Epidermal melanocyte (primary cell): ENCODE data around the gene MMRN2.
"Not testable (repeated sequence)": the region's sequence is repeated elsewhere in the genome, so short reads cannot be mapped to it uniquely, and the experiment has no call there.

Experiments used
- DNase-seq: peaks from one replicate; pipeline ENCODE4 v3.0.0; 2011; ENCODE audit warnings: low spot score; ENCODE audit not compliant: insufficient read length

MMRN2 gene

GRCh38 chr10:86957471-86958115, at the start of gene MMRN2:
Gene MMRN2, minus strand, starts transcription at chr10:86957615. Its CDS starts 74 bp downstream, at chr10:86957541.
- no peak for DNase-seq

GRCh38 chr10:87007124-87007523, 49.7 kb upstream of the MMRN2 start:
- DNase-seq: not testable (repeated sequence)

DNA sequence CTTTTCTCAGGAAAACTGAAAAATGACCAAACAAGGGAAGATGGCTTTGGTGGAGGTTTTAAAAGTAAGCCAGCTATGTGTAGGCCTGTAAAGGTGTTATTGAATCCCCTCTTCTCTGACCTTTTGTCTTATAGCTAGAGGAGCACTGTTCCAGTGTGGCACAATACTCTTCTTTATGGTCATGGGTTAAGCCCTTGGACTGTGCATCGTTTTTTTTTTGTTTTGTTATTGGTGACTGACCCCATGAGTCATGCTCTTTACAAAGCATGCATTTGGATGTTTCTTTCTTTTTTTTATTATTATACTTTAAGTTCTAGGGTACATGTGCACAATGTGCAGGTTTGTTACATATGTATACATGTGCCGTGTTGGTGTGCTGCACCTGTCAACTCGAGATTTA, 43.1 kb upstream of the MMRN2 start:
- no peak for DNase-seq

GRCh38 chr10:86999802-87000403, 42.5 kb upstream of the MMRN2 start:
- not testable (repeated sequence) for DNase-seq

- DNase-seq: no peak
These were observed 35.5 kb upstream of the MMRN2 start for GRCh38 chr10:86992929-86993328.

DNA sequence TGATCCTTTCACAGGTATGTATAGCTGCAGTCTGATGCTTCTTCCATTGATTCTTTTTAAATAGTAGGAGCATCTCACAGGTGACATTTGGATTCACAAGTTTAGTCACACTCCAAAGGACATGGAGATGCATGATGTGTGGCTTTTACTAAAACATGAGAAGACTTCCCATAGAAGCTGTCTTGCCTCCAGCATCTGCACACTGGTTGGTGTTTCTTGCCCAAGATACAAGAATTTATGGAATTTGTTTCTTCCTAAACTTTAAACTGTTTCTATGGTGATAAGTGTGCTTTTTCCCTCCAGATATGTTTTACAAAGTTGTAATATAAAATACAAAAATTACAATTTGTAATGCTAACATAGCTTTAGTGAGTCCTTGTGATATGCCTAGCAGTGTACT, 35.0 kb upstream of the MMRN2 start:
- no peak for DNase-seq

GRCh38 chr10:86991362-86991761, 33.9 kb upstream of the MMRN2 start:
- not testable (repeated sequence) for DNase-seq

DNA sequence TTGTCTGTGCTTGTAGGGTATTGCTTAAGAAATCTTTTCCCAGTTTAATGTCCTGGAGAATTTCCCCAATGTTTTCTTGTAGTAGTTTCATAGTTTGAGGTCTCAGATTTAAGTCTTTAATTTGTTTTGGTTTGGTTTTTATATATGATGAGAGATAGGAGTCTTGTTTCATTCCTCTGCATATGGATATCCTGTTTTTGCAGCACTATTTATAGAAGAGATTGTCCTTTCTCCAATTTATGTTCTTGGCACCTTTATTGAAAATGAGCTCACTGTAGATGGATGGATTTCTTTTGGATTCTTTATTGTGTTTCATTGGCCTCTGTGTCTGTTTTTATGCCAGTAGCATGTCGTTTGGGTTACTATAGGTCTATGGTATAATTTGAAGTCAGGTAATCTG, 31.1 kb upstream of the MMRN2 start:
- DNase-seq: no peak

- not testable (repeated sequence) for DNase-seq
These were observed 27.1 kb upstream of the MMRN2 start for GRCh38 chr10:86984498-86984897.

DNA sequence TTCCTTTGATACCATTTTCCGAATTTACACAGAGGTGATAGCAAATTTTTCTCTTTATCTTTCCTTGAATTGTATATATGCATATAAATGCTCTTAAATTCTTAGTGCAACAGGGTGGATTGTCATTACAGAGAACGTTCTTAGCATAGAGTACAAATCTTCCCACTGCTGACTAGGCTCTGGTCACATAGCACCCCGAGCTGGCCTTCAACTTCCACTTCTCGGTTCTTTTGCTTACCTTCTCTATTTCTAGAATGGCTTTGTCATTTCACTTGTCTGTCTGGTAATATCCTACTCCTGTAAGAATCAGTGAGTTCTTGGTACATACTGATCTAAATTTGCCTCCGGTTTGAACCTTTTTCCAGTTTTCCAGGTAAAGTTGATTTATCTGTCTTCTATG, 24.3 kb upstream of the MMRN2 start:
- DNase-seq: no peak

DNA sequence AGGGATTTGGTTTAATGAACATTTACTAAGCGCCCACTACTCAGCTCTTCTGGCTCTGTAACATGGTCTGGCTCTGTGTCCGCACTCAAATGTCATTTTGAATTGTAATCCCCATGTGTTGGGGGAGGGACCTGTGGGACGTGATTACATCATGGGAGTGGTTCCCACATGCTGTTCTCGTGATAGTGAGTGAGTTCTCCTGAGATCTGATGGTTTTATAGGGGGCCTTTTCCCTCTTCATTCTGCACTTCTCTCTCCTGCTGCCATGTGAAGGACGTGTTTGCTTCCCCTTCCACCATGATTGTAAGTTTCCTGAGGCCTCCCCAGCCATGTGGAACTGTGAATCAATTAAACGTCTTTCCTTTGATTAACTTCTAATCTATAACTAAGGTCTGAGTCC, 23.6 kb upstream of the MMRN2 start:
- DNase-seq: not testable (repeated sequence)

- DNase-seq: no peak
These were observed 22.6 kb upstream of the MMRN2 start for GRCh38 chr10:86979977-86980448.

DNA sequence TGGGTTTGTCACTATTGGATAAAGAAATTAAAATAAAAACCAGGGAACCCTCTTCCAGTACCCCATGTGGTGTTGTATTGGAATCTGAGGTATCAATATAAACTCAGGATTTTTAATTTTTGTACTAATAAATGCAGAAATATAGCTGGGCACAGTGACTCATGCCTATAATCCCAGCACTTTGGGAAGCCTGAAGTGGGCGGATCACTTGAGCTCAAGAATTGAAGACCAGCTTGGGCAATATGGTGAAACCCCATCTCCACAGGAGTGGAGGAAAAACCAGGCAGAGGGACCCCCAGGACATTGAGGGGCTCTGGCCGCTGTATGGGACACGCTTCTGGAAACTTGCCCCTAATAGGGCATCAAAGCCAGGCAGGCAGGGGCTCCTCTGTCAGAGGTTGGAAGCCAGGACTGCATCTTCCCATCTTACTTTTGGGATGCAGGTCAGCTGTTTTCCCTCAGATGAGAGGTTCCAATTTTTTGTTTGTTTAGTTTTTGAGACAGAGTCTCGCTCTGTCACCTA, 21.9 kb upstream of the MMRN2 start:
- DNase-seq: no peak

DNA sequence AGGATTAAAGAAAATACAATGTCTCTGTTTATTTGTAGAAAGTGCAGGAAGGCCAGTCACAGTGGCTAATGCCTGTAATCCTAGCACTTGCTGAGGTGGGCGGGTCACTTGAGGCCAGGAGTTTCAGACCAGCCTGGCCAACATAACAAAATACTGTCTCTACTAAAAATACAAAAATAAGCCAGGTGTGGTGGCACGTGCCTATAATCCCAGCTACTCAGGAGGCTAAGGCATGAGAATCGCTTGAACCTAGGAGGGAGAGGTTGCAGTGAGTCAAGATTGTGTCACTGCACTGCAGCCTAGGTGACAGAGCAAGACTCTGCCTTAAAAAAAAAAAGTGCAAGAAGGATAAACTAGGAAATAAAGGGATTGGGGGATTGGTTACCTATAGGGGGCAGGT, 21.0 kb upstream of the MMRN2 start:
- DNase-seq: not testable (repeated sequence)

GRCh38 chr10:86976362-86977056, 19.1 kb upstream of the MMRN2 start:
- DNase-seq: no peak

- no peak for DNase-seq
These were observed 17.1 kb upstream of the MMRN2 start for GRCh38 chr10:86974484-86974883.

DNA sequence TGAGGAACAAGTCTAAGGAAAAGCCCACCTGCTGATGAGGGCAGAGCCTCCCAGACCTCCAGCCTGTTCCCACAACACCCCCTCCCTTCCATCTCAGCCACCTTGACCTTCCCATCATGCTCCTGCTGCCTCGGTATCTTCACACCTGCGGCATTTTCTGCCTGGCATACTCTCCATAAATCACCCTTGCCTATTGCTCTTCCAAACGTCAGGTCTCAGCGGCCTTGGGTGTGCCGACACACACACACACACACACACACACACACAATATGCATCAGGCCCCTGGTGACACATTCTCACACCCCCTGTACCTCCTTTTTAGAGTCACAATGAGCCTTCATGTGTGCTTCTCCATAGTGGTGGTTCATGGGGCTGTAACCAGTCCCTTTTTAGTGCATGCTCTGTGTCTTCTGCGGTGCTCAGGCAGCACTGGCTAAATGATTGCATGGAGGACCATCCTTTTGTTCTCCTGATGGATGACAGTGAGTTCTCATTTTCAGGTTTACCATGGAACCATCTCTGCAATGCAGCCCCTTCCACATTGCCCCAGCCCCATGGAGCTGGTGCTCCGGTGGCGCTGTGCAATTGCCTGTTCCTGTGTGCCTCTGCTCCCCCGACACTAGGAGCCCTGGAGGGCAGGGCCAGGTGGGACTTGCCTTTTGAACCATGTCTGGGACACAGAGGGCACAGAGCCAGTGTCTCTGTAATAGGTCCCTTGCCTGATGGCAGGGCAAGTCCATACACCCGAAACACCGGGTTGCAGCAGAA, 15.4 kb upstream of the MMRN2 start:
- no peak for DNase-seq

- peak; percentile 79 for DNase-seq
These were observed 14.0 kb upstream of the MMRN2 start for GRCh38 chr10:86971232-86971991.

DNA sequence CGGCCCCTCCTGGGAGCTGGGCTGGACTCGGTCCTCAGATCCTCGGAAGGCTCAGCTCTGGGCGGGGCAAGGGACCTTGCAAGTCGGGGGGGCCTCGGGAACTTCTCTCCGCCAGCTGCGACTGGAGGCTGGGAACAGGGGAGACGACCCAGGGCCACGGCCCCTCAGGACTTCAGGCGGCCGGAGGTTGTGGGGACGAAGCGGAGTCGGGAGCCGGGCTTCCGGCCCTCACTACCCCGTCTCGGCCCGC, 13.5 kb upstream of the MMRN2 start:
- no peak for DNase-seq

- DNase-seq: no peak
These were observed 13.0 kb upstream of the MMRN2 start for GRCh38 chr10:86970162-86970981.
